Measurements from ENCODE around the gene MED12L.

Gene MED12L

DNA sequence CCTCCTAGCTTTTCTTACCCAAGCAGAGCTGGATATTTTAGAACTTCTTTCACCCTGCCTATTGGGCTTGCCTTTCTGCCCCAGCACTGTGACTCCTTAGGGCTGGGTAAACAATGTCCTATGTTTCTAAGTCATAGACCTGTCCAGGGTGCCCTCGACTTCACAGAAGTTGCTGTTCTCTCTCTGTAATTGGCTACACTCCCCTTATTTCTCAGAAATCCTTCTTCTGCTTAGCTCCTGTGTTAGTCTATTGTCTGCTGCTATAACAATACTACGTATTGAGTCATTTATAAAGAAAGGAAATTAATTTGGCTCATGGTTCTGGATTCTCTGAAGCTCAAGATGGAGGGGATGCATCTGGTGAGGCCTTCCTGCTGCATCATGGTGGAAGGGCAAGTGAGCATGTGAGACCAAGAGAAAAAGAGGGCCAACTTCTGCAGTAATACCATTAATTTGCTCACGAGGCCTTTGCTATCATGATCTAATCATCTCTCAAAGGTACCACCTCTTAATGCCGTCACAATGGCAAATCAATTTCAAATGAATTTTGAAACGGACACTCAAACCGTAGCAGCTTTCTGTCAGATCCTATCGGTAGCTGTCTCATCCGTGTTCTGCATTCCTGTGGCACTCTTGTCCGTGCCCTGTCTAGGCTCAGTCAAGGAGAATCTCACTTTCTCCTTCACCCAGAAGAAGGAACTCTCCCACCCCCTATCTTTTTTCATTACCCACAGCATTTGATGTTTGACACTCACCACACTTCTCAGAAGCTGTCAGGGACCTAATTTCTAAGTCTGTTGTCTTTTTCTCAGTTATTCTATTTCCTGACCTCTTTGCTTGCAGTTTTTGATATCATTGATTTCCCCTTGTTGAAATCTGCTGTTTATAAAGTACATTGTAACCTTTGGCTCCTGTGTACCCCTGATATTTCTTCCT lies 139.8 kb downstream of the MED12L start:
- Histone ChIP-seq H3K4me2 (ENCODE audit: low read depth, low read length) (no peak overlapping the region), H3K4me1 (ENCODE audit: low read length) (peaks cover 18% of the 10 kb centered on the region), H3K27me3 (replicated peaks; ENCODE audit: insufficient read depth, low read length) (no peaks in the 10 kb centered on the region), H3K9me3 (replicated peaks; ENCODE audit: insufficient read depth, low read length) (no peaks in the 10 kb centered on the region), H2AFZ (ENCODE audit: low read length) (no peak overlapping the region), H4K20me1 (ENCODE audit: insufficient read depth, low read length) (no peaks in the 10 kb centered on the region), H3K4me3 (ENCODE audit: low read length) (no peak overlapping the region), H3K9me2 (replicated peaks; ENCODE audit: insufficient read depth, low read length) (no peaks in the 10 kb centered on the region), H3F3A (ENCODE audit: insufficient read depth, low read length) (peaks cover 7% of the 10 kb centered on the region; the same call in 1 of the 2 replicates), H3K36me3 (replicated peaks; ENCODE audit: insufficient read depth, low read length) (no peaks in the 10 kb centered on the region), H3K9ac (ENCODE audit: low read length) (no peak overlapping the region), H3K79me2 (ENCODE audit: low read length) (no peaks in the 10 kb centered on the region), H3K27ac (ENCODE audit: low read length) (no peak overlapping the region)
- no peak for TF ChIP-seq EZH2phosphoT487 (IDR thresholded peaks at IDR 0.05; ENCODE audit: low read length)
- no peak for TF ChIP-seq EZH2 (optimal IDR thresholded peaks at IDR 0.05; ENCODE audit: low read depth, low read length)
- TF ChIP-seq, protein P1, sequence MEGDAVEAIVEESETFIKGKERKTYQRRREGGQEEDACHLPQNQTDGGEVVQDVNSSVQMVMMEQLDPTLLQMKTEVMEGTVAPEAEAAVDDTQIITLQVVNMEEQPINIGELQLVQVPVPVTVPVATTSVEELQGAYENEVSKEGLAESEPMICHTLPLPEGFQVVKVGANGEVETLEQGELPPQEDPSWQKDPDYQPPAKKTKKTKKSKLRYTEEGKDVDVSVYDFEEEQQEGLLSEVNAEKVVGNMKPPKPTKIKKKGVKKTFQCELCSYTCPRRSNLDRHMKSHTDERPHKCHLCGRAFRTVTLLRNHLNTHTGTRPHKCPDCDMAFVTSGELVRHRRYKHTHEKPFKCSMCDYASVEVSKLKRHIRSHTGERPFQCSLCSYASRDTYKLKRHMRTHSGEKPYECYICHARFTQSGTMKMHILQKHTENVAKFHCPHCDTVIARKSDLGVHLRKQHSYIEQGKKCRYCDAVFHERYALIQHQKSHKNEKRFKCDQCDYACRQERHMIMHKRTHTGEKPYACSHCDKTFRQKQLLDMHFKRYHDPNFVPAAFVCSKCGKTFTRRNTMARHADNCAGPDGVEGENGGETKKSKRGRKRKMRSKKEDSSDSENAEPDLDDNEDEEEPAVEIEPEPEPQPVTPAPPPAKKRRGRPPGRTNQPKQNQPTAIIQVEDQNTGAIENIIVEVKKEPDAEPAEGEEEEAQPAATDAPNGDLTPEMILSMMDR (IDR thresholded peaks at IDR 0.05; ENCODE audit: low read length) = no peak
- no peak for DNase-seq

DNA sequence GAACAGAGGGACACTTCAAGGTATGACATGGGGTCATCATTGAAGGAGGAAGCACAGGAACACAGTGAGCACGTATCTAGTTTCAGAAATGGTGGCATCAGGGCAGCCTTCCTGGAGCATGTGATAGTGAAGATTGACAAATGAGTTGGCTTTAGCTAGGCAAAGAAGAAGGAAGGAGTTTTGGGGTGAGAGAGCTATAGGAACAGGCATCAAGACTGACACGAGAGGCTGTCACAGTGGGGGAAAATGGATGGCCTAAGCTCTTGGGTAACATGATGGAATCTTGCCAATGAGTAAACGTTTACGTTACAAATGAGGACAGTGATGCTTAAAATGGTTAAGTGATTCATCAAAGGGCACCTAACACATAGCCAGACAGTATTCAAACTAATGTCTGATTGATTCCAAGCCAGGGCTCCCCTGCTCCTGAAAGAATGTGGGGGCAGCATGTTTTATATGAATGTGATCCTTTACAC lies 140.7 kb downstream of the MED12L start:
- H3K9ac ChIP-seq (ENCODE audit: low read length) = no peak overlapping the region

DNA sequence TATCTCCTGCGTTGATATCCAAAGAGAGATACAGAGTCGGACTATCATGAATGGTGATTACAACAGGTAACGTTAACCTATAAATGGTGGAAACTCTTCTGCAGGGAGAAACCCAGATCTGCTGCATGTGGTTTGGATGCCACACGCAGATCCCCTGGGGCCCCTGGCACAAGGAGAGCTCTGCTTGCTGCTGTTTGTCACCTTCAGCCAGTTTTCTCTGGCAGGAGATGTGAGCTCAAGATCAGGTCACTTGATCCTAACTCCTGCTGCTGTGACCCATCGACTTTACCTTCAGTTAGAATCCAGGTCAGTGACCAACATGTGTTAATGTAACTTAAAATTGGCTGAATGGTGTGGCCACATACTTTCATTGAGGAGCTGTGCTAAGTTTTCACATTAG lies 141.4 kb downstream of the MED12L start:
- Histone ChIP-seq H3K27ac (ENCODE audit: low read length) (no peak overlapping the region), H3K9ac (ENCODE audit: low read length) (no peak overlapping the region), H3K9me2 (replicated peaks; ENCODE audit: insufficient read depth, low read length) (no peaks in the 10 kb centered on the region)

More for the DNA sequence above, 140.7 kb downstream of the MED12L start:
- Histone ChIP-seq H3F3A (ENCODE audit: insufficient read depth, low read length) (peaks cover 7% of the 10 kb centered on the region; the same call in 1 of the 2 replicates), H3K4me2 (ENCODE audit: low read depth, low read length) (no peak overlapping the region), H3K27me3 (replicated peaks; ENCODE audit: insufficient read depth, low read length) (no peaks in the 10 kb centered on the region), H3K27ac (ENCODE audit: low read length) (no peak overlapping the region), H2AFZ (ENCODE audit: low read length) (no peak overlapping the region), H3K9me2 (replicated peaks; ENCODE audit: insufficient read depth, low read length) (no peaks in the 10 kb centered on the region), H3K4me1 (ENCODE audit: low read length) (peaks cover 23% of the 10 kb centered on the region), H3K4me3 (ENCODE audit: low read length) (no peak overlapping the region), H4K20me1 (ENCODE audit: insufficient read depth, low read length) (no peaks in the 10 kb centered on the region), H3K36me3 (replicated peaks; ENCODE audit: insufficient read depth, low read length) (no peaks in the 10 kb centered on the region), H3K9me3 (replicated peaks; ENCODE audit: insufficient read depth, low read length) (no peaks in the 10 kb centered on the region), H3K79me2 (ENCODE audit: low read length) (no peaks in the 10 kb centered on the region)
- DNase-seq = no peak
- TF ChIP-seq, protein P1 (IDR thresholded peaks at IDR 0.05; ENCODE audit: low read length) = no peak
- TF ChIP-seq EZH2phosphoT487 (IDR thresholded peaks at IDR 0.05; ENCODE audit: low read length) = no peak
- TF ChIP-seq EZH2 (optimal IDR thresholded peaks at IDR 0.05; ENCODE audit: low read depth, low read length) = no peak

More for the DNA sequence above, 141.4 kb downstream of the MED12L start:
- no peaks in the 10 kb centered on the region for H3K36me3 ChIP-seq (replicated peaks; ENCODE audit: insufficient read depth, low read length)
- TF ChIP-seq, protein P1 (IDR thresholded peaks at IDR 0.05; ENCODE audit: low read length) = no peak
- TF ChIP-seq EZH2phosphoT487 (IDR thresholded peaks at IDR 0.05; ENCODE audit: low read length) (no peak), EZH2 (optimal IDR thresholded peaks at IDR 0.05; ENCODE audit: low read depth, low read length) (no peak)
- peaks cover 7% of the 10 kb centered on the region; the same call in 1 of the 2 replicates for H3F3A ChIP-seq (ENCODE audit: insufficient read depth, low read length)
- no peaks in the 10 kb centered on the region for H3K79me2 ChIP-seq (ENCODE audit: low read length)
- H3K9me3 ChIP-seq (replicated peaks; ENCODE audit: insufficient read depth, low read length) = no peaks in the 10 kb centered on the region
- no peak overlapping the region for H2AFZ ChIP-seq (ENCODE audit: low read length)
- H3K4me2 ChIP-seq (ENCODE audit: low read depth, low read length) = no peak overlapping the region
- DNase-seq = no peak
- no peaks in the 10 kb centered on the region for H4K20me1 ChIP-seq (ENCODE audit: insufficient read depth, low read length)
- peaks cover 23% of the 10 kb centered on the region for H3K4me1 ChIP-seq (ENCODE audit: low read length)
- no peaks in the 10 kb centered on the region for H3K27me3 ChIP-seq (replicated peaks; ENCODE audit: insufficient read depth, low read length)
- H3K4me3 ChIP-seq (ENCODE audit: low read length) = no peak overlapping the region
